H9 (cell line): Measurements from ENCODE around the gene MRPL9. TPM values are rescaled to one million over a fixed set of nuclear protein-coding genes. Genes with fewer than 3 reads are reported as not detected.

ENCODE experiments used
- DNase-seq: peaks from one replicate; pipeline ENCODE4 v3.0.0-alpha.2; 2017
- H2AFZ ChIP-seq: one replicate; pipeline ENCODE4 v1.6.1; 2013; ENCODE audit warnings: mild to moderate bottlenecking, low read length, control low read depth, moderate library complexity
- H2AK5ac ChIP-seq: 2 replicates; pipeline ENCODE4 v1.6.1; 2013; ENCODE audit warnings: low read length, control low read depth, mixed read lengths; ENCODE audit not compliant: insufficient read length
- H2BK120ac ChIP-seq: one replicate; pipeline ENCODE4 v1.6.1; 2013; ENCODE audit warnings: low read depth, mild to moderate bottlenecking, low read length, control low read depth, inconsistent platforms; ENCODE audit not compliant: poor library complexity, severe bottlenecking
- H2BK12ac ChIP-seq: 2 replicates; pipeline ENCODE4 v1.6.1; 2013; ENCODE audit warnings: low read length, control low read depth, mixed read lengths, low read depth; ENCODE audit not compliant: insufficient read length
- H2BK15ac ChIP-seq: 2 replicates; pipeline ENCODE4 v1.6.1; 2013; ENCODE audit warnings: low read depth, low read length, control low read depth
- H2BK20ac ChIP-seq: one replicate; pipeline ENCODE4 v1.6.1; 2013; ENCODE audit warnings: low read depth, mild to moderate bottlenecking, low read length, control low read depth, inconsistent platforms; ENCODE audit not compliant: poor library complexity, severe bottlenecking
- H2BK5ac ChIP-seq: 2 replicates; pipeline ENCODE4 v1.6.1; 2013; ENCODE audit warnings: low read length, control low read depth, mixed read lengths; ENCODE audit not compliant: insufficient read length
- H3K14ac ChIP-seq: 2 replicates; pipeline ENCODE4 v1.6.1; 2013; ENCODE audit warnings: low read length, control low read depth; ENCODE audit not compliant: insufficient read depth
- H3K18ac ChIP-seq: 2 replicates; pipeline ENCODE4 v1.6.1; 2013; ENCODE audit warnings: low read depth, mild to moderate bottlenecking, mixed read lengths, low read length, control low read depth; ENCODE audit not compliant: insufficient read length
- H3K23ac ChIP-seq: 2 replicates; pipeline ENCODE4 v1.6.1; 2013; ENCODE audit warnings: low read length, control low read depth, mixed read lengths, low read depth; ENCODE audit not compliant: insufficient read length
- H3K23me2 ChIP-seq: 2 replicates; pipeline ENCODE4 v1.6.1; 2013; ENCODE audit warnings: low read depth, mild to moderate bottlenecking, mixed read lengths, low read length, control low read depth; ENCODE audit not compliant: insufficient read length, poor library complexity, severe bottlenecking
- H3K27ac ChIP-seq: 2 replicates; pipeline ENCODE4 v1.5.1; 2013; ENCODE audit warnings: low read length, control low read depth, mixed read lengths, low read depth; ENCODE audit not compliant: insufficient read length
- H3K27me3 ChIP-seq: 2 replicates; pipeline ENCODE4 v1.6.1; 2013; ENCODE audit warnings: low read length, control low read depth, inconsistent platforms; ENCODE audit not compliant: insufficient read depth
- H3K4ac ChIP-seq: 2 replicates; pipeline ENCODE4 v1.6.1; 2013; ENCODE audit warnings: low read depth, mild to moderate bottlenecking, control low read depth, inconsistent platforms, low read length, moderate library complexity
- H3K4me1 ChIP-seq: 2 replicates; pipeline ENCODE4 v1.6.1; 2013; ENCODE audit warnings: low read length, control low read depth, inconsistent platforms; ENCODE audit not compliant: insufficient read depth
- H3K4me2 ChIP-seq: 2 replicates; pipeline ENCODE4 v1.6.1; 2013; ENCODE audit warnings: low read length, control low read depth, mixed read lengths; ENCODE audit not compliant: insufficient read length, insufficient read depth
- H3K56ac ChIP-seq: 2 replicates; pipeline ENCODE4 v1.6.1; 2013; ENCODE audit warnings: low read depth, mild to moderate bottlenecking, mixed read lengths, low read length, control low read depth; ENCODE audit not compliant: insufficient read length
- H3K79me1 ChIP-seq: 2 replicates; pipeline ENCODE4 v1.6.1; 2013; ENCODE audit warnings: low read depth, mild to moderate bottlenecking, moderate library complexity, low read length, control low read depth, inconsistent platforms; ENCODE audit not compliant: insufficient read depth, poor library complexity, severe bottlenecking
- H3K79me2 ChIP-seq: 2 replicates; pipeline ENCODE4 v1.6.1; 2013; ENCODE audit warnings: low read length, control low read depth, inconsistent platforms; ENCODE audit not compliant: insufficient read depth
- H3K9ac ChIP-seq: 2 replicates; pipeline ENCODE4 v1.6.1; 2013; ENCODE audit warnings: low read length, control low read depth, mixed read lengths; ENCODE audit not compliant: insufficient read length; ENCODE audit errors: extremely low read depth
- H3K9me3 ChIP-seq: one replicate; pipeline ENCODE4 v1.6.1; 2013; ENCODE audit warnings: low read depth, low read length, inconsistent platforms; ENCODE audit not compliant: control insufficient read depth
- H3T11ph ChIP-seq: one replicate; pipeline ENCODE4 v1.6.1; 2013; ENCODE audit warnings: mild to moderate bottlenecking, low read length, control low read depth, inconsistent platforms
- H4K20me1 ChIP-seq: one replicate; pipeline ENCODE4 v1.6.1; 2013; ENCODE audit not compliant: control insufficient read depth, insufficient read length, insufficient read depth
- H4K5ac ChIP-seq: 2 replicates; pipeline ENCODE4 v1.6.1; 2013; ENCODE audit warnings: low read depth, mild to moderate bottlenecking, mixed read lengths, low read length, control low read depth; ENCODE audit not compliant: insufficient read length
- H4K8ac ChIP-seq: replicated peaks from 2 replicates; pipeline ENCODE4 v1.6.1; 2013; ENCODE audit warnings: low read length, control low read depth, mixed read lengths, low read depth; ENCODE audit not compliant: insufficient read length
- H4K91ac ChIP-seq: 2 replicates; pipeline ENCODE4 v1.6.1; 2013; ENCODE audit warnings: low read depth, mild to moderate bottlenecking, moderate library complexity, mixed read lengths, low read length, control low read depth; ENCODE audit not compliant: insufficient read length
- H3K27ac Mint-ChIP-seq, 3 experiments: 2 replicates in 2 of 3; 3 replicates in 1 of 3; pipeline ENCODE4 v1.8.0; 2020 to 2021; ENCODE audit warnings: mixed read lengths in 3 of 3, mild to moderate bottlenecking in 1 of 3, moderate library complexity in 1 of 3
- H3K27me3 Mint-ChIP-seq: 2 replicates; pipeline ENCODE4 v1.8.0; 2021; ENCODE audit warnings: low read depth, mild to moderate bottlenecking, moderate library complexity, mixed read lengths
- H3K36me3 Mint-ChIP-seq, 3 experiments: 2 replicates in 2 of 3; 3 replicates in 1 of 3; pipeline ENCODE4 v1.8.0; 2020 to 2021; ENCODE audit warnings: low read depth in 3 of 3, mixed read lengths in 3 of 3; ENCODE audit not compliant: insufficient read depth in 1 of 3
- H3K4me1 Mint-ChIP-seq, 2 experiments: 2 replicates each; pipeline ENCODE4 v1.8.0; 2020; ENCODE audit warnings: mixed read lengths in 2 of 2
- H3K4me3 Mint-ChIP-seq, 2 experiments: 2 replicates in 1 of 2; 3 replicates in 1 of 2; pipeline ENCODE4 v1.8.0; 2020 to 2021; ENCODE audit warnings: mild to moderate bottlenecking in 2 of 2, mixed read lengths in 2 of 2, moderate library complexity in 1 of 2
- H3K9me3 Mint-ChIP-seq, 2 experiments: 2 replicates in 1 of 2; 3 replicates in 1 of 2; pipeline ENCODE4 v1.8.0; 2020; ENCODE audit warnings: mild to moderate bottlenecking in 2 of 2, mixed read lengths in 2 of 2, moderate library complexity in 1 of 2
- CTCF ChIP-seq: fragments of 200-600 bp; sonication (generic); conservative IDR thresholded peaks from 3 replicates; pipeline ENCODE4 v1.8.0; 2021; ENCODE audit warnings: antibody characterized with exemption, mild to moderate bottlenecking
- WGBS: extraction: QIAGEN DNeasy Blood & Tissue Kit; methylation state at CpG from one replicate; pipeline ENCODE4 v1.1.7; 2013; ENCODE audit warnings: missing lambda C conversion rate, low lambda C conversion rate, mixed read lengths; ENCODE audit not compliant: insufficient read length; ENCODE audit errors: extremely low coverage; 5-methylcytosine and 5-hydroxymethylcytosine counted together
- total RNA-seq: library from RNA; stranded (reverse); gene quantifications from 2 replicates; pipeline ENCODE4 v1.2.1, GENCODE V29; 2021

Gene MRPL9
- total RNA-seq, 1 experiment from 2014 or later = 102 TPM

GRCh38 chr1:151775894-151776664, 12.8 kb upstream of the MRPL9 start:
- no peaks in the 10 kb centered on the region for H3K27me3 Mint-ChIP-seq
- H3K4me3 Mint-ChIP-seq = peak overlapping the region in 1 of 2 experiments; percentile 11; a peak in 1 of 5 replicates
- no peak overlapping the region for H3K4ac ChIP-seq
- H3K79me2 ChIP-seq = no peaks in the 10 kb centered on the region
- no peak overlapping the region for H2AK5ac ChIP-seq
- no peak overlapping the region for H2BK120ac ChIP-seq
- H3K18ac ChIP-seq = no peak overlapping the region
- no peak overlapping the region for H2BK12ac ChIP-seq
- no peak overlapping the region for H4K91ac ChIP-seq
- H2BK15ac ChIP-seq = no peak overlapping the region
- no peak overlapping the region for H3K4me2 ChIP-seq
- H3K36me3 Mint-ChIP-seq = peaks cover 6 to 52% (median 31%) of the 10 kb centered on the region in 3 experiments; a peak in 6 of 7 replicates
- H3T11ph ChIP-seq = no peak overlapping the region
- H4K8ac ChIP-seq = no peak overlapping the region
- no peaks in the 10 kb centered on the region for H4K20me1 ChIP-seq
- no peaks in the 10 kb centered on the region for H3K27me3 ChIP-seq
- no peak overlapping the region for H3K14ac ChIP-seq
- H3K4me1 Mint-ChIP-seq = no peaks in the 10 kb centered on the region
- H3K4me1 ChIP-seq = no peaks in the 10 kb centered on the region
- H2BK20ac ChIP-seq = no peak overlapping the region
- no peak overlapping the region for H2BK5ac ChIP-seq
- H3K23ac ChIP-seq = no peak overlapping the region
- TF ChIP-seq CTCF = no peak
- H3K9me3 ChIP-seq = no peaks in the 10 kb centered on the region
- no peaks in the 10 kb centered on the region for H3K79me1 ChIP-seq
- H3K56ac ChIP-seq = no peak overlapping the region
- no CpG with 5 or more reads among the region's 7 CpGs for WGBS
- H3K9ac ChIP-seq = no peak overlapping the region
- H3K23me2 ChIP-seq = no peaks in the 10 kb centered on the region
- no peak overlapping the region; a peak in 1 of 7 replicates for H3K27ac Mint-ChIP-seq
- no peaks in the 10 kb centered on the region for H3K9me3 Mint-ChIP-seq
- no peak for DNase-seq
- H3K27ac ChIP-seq = no peak overlapping the region
- no peak overlapping the region for H4K5ac ChIP-seq
- no peak overlapping the region for H2AFZ ChIP-seq
